ENCODE measurements around the gene RGS13.
"Not testable (repeated sequence)": the region's sequence is repeated elsewhere in the genome, so short reads cannot be mapped to it uniquely, and the experiment has no call there.

Gene RGS13

DNA sequence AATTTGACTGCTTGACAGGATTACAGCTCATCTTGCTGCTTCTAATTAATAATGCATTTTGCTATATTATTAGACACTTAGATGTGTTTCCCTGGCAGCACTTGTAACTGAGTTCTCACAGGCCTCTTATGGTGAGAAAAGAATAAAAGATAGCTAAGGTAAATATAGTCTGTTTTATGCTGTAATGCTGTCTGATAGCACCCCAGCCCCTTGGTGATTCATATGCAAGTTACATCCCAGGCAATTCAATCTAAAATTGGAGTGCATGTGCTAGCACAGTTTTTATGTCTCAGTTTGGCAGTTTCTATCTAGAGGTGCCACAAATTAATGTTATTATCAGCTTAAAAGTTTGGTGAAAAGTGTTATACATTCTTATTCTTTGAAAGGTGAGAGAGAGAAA, 42.2 kb downstream of the RGS13 start:
- Histone ChIP-seq H3K4me3 (ENCODE audit: low read depth, low read length) (no peak overlapping the region), H3K36me3 (ENCODE audit: insufficient read depth, low read length) (no peaks in the 10 kb centered on the region), H3K27ac (ENCODE audit: low read depth, low read length) (no peak overlapping the region), H2AFZ (ENCODE audit: low read length, unreplicated experiment) (no peak overlapping the region), H3K4me1 (ENCODE audit: control insufficient read depth, insufficient read depth, low read length, unreplicated experiment) (no peaks in the 10 kb centered on the region), H3K79me2 (ENCODE audit: control insufficient read depth, insufficient read depth, low read length, unreplicated experiment) (no peaks in the 10 kb centered on the region), H3K27me3 (ENCODE audit: insufficient read depth, low read length) (no peaks in the 10 kb centered on the region)

DNA sequence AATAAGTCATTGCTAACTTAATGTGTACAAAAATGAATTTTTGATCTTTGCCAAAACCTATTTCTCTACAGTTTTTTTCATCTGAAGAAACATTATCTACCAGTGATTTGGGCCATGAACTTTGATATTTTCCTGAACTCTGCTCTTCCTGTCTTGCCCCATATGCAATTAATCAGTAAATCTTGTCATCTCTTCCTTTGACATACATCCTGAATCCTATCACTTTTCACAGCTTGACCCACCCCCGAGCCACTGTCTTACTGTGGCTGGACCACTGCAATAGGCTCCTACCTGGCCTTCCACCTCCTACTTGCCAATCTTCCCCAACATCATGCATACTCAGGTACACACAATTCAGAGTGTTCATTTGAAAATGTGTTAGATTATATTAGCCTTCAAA, 46.4 kb downstream of the RGS13 start:
- no peaks in the 10 kb centered on the region for H3K36me3 ChIP-seq (ENCODE audit: insufficient read depth, low read length)
- H3K27ac ChIP-seq (ENCODE audit: low read depth, low read length) = no peak overlapping the region
- H3K27me3 ChIP-seq (ENCODE audit: insufficient read depth, low read length) = no peaks in the 10 kb centered on the region
- H3K4me1 ChIP-seq (ENCODE audit: control insufficient read depth, insufficient read depth, low read length, unreplicated experiment) = no peaks in the 10 kb centered on the region
- H3K4me3 ChIP-seq (ENCODE audit: low read depth, low read length) = no peak overlapping the region
- H3K79me2 ChIP-seq (ENCODE audit: control insufficient read depth, insufficient read depth, low read length, unreplicated experiment) = no peaks in the 10 kb centered on the region
- H2AFZ ChIP-seq (ENCODE audit: low read length, unreplicated experiment) = no peak overlapping the region

DNA sequence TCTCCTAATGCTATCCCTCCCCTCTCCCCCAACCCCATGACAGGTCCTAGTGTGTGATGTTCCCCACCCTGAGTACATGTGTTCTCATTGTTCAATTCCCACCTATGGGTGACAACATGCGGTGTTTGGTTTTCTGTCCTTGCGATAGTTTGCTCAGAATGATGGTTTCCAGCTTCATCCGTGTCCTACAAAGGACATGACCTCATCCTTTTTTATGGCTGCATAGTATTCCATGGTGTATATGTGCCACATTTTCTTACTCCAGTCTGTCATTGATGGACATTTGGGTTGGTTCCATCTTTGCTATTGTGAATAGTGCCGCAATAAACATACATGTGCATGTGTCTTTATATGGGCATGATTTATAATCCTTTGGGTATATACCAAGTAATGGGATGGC, 47.1 kb downstream of the RGS13 start:
- H3K79me2 ChIP-seq (ENCODE audit: control insufficient read depth, insufficient read depth, low read length, unreplicated experiment); H3K27ac ChIP-seq (ENCODE audit: low read depth, low read length); H3K27me3 ChIP-seq (ENCODE audit: insufficient read depth, low read length); H3K4me1 ChIP-seq (ENCODE audit: control insufficient read depth, insufficient read depth, low read length, unreplicated experiment); H3K4me3 ChIP-seq (ENCODE audit: low read depth, low read length); H2AFZ ChIP-seq (ENCODE audit: low read length, unreplicated experiment); H3K36me3 ChIP-seq (ENCODE audit: insufficient read depth, low read length): not testable (repeated sequence)

DNA sequence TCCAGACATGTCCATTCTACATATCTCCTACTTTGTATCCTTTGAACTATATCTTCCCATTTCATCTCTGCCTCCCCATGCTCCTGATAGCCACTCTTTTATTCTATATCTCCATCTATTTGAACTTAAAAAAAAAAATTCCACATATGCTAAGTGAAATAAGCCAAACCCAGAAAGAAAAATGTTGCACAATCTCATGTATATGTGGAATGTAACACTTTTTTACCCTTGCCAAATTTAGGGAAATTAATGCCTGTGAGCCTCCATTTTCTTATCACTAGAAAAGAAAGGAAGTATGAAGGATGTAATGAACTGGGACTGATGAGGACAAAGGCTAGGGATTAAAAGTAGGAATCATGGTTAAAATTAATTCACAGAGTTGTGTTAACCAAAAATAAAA, 53.5 kb downstream of the RGS13 start:
- no peaks in the 10 kb centered on the region for H3K79me2 ChIP-seq (ENCODE audit: control insufficient read depth, insufficient read depth, low read length, unreplicated experiment)

DNA sequence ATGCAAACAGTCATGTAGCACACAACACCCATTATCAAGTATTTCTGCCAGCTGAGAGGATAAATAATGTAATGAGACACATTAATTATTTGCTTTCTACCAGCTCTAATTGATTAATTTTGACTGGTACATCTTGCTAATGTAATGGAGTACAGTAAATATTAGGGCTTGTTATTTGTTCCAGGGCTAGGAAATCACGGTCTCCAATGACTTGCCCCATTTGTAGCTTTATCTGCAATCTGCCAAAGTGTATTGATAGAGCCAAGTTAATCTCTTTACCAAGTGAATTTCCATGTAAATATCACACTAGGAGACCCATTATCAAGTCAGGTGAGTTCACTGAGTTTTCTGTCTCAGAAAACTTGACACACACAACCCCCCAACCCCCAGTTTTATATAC, 55.1 kb downstream of the RGS13 start:
- H3K4me3 ChIP-seq (ENCODE audit: low read depth, low read length) = no peak overlapping the region
- no peak overlapping the region for H2AFZ ChIP-seq (ENCODE audit: low read length, unreplicated experiment)

More for the DNA sequence above, 53.5 kb downstream of the RGS13 start:
- H2AFZ ChIP-seq (ENCODE audit: low read length, unreplicated experiment) = no peak overlapping the region
- no peak overlapping the region for H3K27ac ChIP-seq (ENCODE audit: low read depth, low read length)
- no peaks in the 10 kb centered on the region for H3K36me3 ChIP-seq (ENCODE audit: insufficient read depth, low read length)
- no peaks in the 10 kb centered on the region for H3K4me1 ChIP-seq (ENCODE audit: control insufficient read depth, insufficient read depth, low read length, unreplicated experiment)
- no peaks in the 10 kb centered on the region for H3K27me3 ChIP-seq (ENCODE audit: insufficient read depth, low read length)
- H3K4me3 ChIP-seq (ENCODE audit: low read depth, low read length) = no peak overlapping the region

DNA sequence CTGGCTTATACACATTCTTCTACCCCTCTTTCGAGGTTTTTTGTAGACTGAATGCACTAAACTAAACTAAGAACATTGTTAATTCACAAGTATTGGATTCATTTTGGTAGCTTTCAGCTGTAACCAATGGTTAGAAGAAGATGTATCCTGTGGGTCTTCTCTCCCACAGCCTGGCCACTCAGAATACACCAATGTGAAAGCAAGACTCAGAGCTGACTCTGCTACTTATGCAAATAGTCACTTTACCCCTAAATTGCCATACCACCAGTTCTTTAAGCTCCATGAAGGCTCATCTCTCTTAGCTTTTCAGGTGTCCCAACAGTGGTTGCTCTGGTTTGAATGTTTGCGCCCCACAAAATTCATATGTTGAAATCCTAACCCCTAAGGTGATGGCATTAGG, 60.1 kb downstream of the RGS13 start:
- Histone ChIP-seq H3K27me3 (ENCODE audit: insufficient read depth, low read length) (no peaks in the 10 kb centered on the region), H3K4me3 (ENCODE audit: low read depth, low read length) (no peak overlapping the region), H3K27ac (ENCODE audit: low read depth, low read length) (no peak overlapping the region), H3K36me3 (ENCODE audit: insufficient read depth, low read length) (no peaks in the 10 kb centered on the region), H2AFZ (ENCODE audit: low read length, unreplicated experiment) (no peak overlapping the region), H3K79me2 (ENCODE audit: control insufficient read depth, insufficient read depth, low read length, unreplicated experiment) (no peaks in the 10 kb centered on the region), H3K4me1 (ENCODE audit: control insufficient read depth, insufficient read depth, low read length, unreplicated experiment) (peaks cover 13% of the 10 kb centered on the region)

More for the DNA sequence above, 55.1 kb downstream of the RGS13 start:
- H3K79me2 ChIP-seq (ENCODE audit: control insufficient read depth, insufficient read depth, low read length, unreplicated experiment) = no peaks in the 10 kb centered on the region
- H3K36me3 ChIP-seq (ENCODE audit: insufficient read depth, low read length) = no peaks in the 10 kb centered on the region
- H3K27ac ChIP-seq (ENCODE audit: low read depth, low read length) = no peak overlapping the region
- H3K4me1 ChIP-seq (ENCODE audit: control insufficient read depth, insufficient read depth, low read length, unreplicated experiment) = no peaks in the 10 kb centered on the region
- H3K27me3 ChIP-seq (ENCODE audit: insufficient read depth, low read length) = no peaks in the 10 kb centered on the region

DNA sequence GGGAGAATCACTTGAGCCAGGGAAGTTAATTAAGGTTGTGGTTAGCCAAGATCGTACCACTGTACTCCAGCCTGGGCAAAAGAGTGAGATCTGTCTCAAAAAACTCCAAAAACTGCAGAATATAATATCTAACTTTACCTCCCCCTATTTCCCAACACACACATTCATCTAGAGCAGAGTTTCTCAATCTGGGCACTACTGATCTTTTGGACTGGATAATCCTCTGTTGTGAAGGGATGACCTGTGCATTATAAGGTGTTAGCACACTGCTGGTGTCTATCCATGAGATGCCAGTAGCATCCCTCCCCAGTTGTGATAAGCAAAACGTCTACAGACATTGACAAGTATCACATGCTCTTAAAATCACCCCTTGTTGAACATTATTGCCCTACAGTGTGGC, 61.8 kb downstream of the RGS13 start:
- Histone ChIP-seq H3K36me3 (ENCODE audit: insufficient read depth, low read length) (no peaks in the 10 kb centered on the region), H3K4me1 (ENCODE audit: control insufficient read depth, insufficient read depth, low read length, unreplicated experiment) (peaks cover 26% of the 10 kb centered on the region)

DNA sequence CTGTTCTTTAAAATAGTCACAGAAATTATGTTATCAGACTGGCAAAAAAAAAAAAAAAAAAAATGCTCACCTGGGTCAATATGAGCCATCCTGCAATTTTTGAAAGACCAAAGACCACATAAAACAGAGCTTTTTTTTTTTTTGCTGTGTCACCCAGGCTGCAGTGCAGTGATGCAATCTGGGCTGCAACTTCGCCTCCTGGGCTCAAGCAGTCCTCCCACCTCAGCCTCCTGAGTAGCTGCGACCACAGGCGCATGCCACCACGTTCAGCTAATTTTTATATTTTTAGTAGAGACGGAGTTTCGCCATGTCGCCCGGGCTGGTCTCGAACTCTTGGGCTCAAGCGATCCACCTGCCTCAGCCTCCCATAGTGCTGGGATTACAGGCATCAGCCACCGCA, 62.8 kb downstream of the RGS13 start:
- peaks cover 28% of the 10 kb centered on the region for H3K4me1 ChIP-seq (ENCODE audit: control insufficient read depth, insufficient read depth, low read length, unreplicated experiment)
- no peak overlapping the region for H3K4me3 ChIP-seq (ENCODE audit: low read depth, low read length)
- H3K36me3 ChIP-seq (ENCODE audit: insufficient read depth, low read length) = no peaks in the 10 kb centered on the region
- H3K79me2 ChIP-seq (ENCODE audit: control insufficient read depth, insufficient read depth, low read length, unreplicated experiment) = no peaks in the 10 kb centered on the region
- no peaks in the 10 kb centered on the region for H3K27me3 ChIP-seq (ENCODE audit: insufficient read depth, low read length)
- no peak overlapping the region for H3K27ac ChIP-seq (ENCODE audit: low read depth, low read length)
- H2AFZ ChIP-seq (ENCODE audit: low read length, unreplicated experiment) = no peak overlapping the region

More for the DNA sequence above, 61.8 kb downstream of the RGS13 start:
- Histone ChIP-seq H3K27me3 (ENCODE audit: insufficient read depth, low read length) (no peaks in the 10 kb centered on the region), H3K27ac (ENCODE audit: low read depth, low read length) (no peak overlapping the region), H3K79me2 (ENCODE audit: control insufficient read depth, insufficient read depth, low read length, unreplicated experiment) (no peaks in the 10 kb centered on the region), H2AFZ (ENCODE audit: low read length, unreplicated experiment) (no peak overlapping the region), H3K4me3 (ENCODE audit: low read depth, low read length) (no peak overlapping the region)

DNA sequence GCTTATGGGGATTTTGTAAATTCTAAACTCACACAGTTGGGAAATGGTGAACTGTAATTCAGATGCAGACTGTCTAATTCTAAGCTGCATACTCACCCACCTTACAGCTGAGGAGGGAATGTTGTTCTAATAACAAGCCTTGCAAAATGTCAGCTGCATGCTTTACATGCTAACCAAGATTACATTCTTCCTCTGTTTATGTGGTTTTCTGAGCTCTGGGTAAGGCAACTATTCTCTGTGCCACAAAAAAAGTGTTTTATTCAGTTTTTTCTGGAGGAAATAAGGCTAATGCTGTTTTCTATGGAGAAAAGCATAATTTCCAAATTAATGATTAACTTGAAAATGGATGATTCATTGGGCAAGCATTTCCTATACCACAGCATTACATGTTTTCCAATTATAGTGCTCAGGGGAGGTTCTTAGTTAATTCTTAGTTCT, 64.9 kb downstream of the RGS13 start:
- Histone ChIP-seq H3K27me3 (ENCODE audit: insufficient read depth, low read length) (no peaks in the 10 kb centered on the region), H3K79me2 (ENCODE audit: control insufficient read depth, insufficient read depth, low read length, unreplicated experiment) (no peaks in the 10 kb centered on the region), H3K36me3 (ENCODE audit: insufficient read depth, low read length) (no peaks in the 10 kb centered on the region), H3K27ac (ENCODE audit: low read depth, low read length) (peak overlapping the region; percentile 67), H3K4me3 (ENCODE audit: low read depth, low read length) (peak overlapping the region; percentile 15; the same call in 1 of the 2 replicates), H3K4me1 (ENCODE audit: control insufficient read depth, insufficient read depth, low read length, unreplicated experiment) (peaks cover 28% of the 10 kb centered on the region), H2AFZ (ENCODE audit: low read length, unreplicated experiment) (no peak overlapping the region)

DNA sequence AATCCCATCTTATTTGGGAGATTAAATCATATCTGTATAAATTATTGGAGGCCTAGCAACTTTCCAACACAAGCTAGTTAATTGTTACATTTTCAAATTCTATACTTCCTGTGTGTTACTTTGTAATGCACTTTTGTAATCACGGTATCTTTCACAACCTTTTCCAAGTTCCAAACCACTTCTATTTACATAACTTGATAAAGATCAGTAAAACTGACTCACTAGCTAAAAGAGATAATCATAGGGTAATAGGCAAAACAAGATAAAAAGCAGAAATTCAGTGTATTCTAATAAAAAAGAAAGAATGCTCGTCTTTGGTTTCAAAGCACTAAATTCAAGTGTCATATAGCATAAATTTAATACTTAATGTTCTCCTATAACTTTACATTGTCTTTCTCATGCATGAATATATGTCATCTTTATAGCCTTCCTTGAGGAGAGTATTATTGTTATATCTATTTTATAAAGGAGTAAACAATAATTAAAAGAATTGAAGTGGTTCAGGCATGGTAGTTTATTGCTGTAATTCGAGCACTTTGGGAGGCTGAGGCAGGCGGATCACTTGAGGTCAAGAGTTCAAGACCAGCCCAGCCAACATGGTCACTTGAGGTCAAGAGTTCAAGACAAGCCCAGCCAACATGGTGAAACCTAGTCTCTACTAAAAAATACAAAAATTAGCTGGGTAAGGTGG, 66.4 kb downstream of the RGS13 start:
- Histone ChIP-seq H3K79me2 (ENCODE audit: control insufficient read depth, insufficient read depth, low read length, unreplicated experiment) (no peaks in the 10 kb centered on the region), H3K36me3 (ENCODE audit: insufficient read depth, low read length) (no peaks in the 10 kb centered on the region), H3K4me1 (ENCODE audit: control insufficient read depth, insufficient read depth, low read length, unreplicated experiment) (peaks cover 28% of the 10 kb centered on the region), H3K4me3 (ENCODE audit: low read depth, low read length) (no peak overlapping the region), H3K27ac (ENCODE audit: low read depth, low read length) (peak overlapping the region; percentile 70), H3K27me3 (ENCODE audit: insufficient read depth, low read length) (no peaks in the 10 kb centered on the region), H2AFZ (ENCODE audit: low read length, unreplicated experiment) (no peak overlapping the region)
